ENCODE results near the gene CCND3.

The CCND3 gene

DNA sequence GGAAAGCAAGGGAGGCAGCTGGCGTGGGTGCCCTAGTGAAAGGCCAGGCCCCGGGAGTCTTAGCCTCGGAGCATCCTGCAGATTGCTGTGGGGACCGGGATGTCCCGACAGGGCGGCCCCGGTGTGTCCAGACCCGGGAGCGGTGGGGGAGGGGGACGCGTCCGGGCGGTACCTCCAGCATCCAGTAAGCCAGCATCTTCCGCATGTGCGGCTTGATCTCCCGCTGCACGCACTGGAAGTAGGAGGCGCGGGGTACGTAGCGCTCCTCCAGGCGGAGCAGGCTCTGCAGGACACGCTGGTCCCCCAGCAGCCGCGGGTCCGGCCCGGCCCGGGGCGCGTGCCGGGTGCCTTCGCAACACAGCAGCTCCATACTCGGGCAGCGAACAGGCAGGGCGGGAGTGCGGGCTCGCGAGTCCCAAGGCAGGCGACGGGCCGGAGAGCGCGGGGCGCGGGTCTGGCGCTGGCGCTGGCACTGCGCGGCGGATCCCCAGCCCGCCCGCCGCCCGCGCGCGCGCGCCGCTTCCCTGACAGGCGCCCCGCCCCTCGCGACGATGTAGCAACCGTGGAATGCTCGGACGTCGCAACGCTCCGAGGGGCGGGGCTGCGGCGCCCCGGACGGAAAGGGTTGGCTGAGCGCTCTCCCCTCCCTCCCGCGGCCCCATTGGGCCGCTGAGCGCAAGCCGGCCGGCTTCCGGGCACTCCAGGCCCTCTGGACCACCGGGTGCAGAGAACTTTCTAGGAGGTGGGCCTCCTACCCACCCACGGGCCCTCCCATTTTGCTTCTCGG, at the start of gene CCND3:
CCND3 (minus strand) TSS at position 529 of the 787 bp plus-strand sequence; CDS start at position 370, 159 bp downstream.
- DNase-seq = peak in 13 of 14 donors; percentile 42 to 90 (median 76)

DNA sequence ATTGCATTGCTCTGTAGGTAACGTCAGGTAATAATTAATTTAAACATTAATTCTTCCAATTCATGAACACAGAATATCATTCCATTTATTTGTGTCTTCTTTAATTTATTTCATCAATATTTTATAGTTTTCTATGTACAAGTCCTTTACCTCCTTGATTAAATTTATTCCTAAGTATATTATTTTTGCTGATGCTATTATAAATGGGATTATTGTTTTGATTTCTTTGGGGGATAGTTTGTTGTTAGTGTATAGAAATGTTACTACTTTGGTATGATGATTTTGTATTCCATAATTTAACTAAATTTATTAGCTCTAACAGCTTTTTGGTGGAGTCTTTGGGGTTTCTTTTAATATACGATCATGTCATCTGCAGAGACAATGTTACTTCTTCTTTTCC, 44.7 kb upstream of the CCND3 start:
- DNase-seq = no peak

DNA sequence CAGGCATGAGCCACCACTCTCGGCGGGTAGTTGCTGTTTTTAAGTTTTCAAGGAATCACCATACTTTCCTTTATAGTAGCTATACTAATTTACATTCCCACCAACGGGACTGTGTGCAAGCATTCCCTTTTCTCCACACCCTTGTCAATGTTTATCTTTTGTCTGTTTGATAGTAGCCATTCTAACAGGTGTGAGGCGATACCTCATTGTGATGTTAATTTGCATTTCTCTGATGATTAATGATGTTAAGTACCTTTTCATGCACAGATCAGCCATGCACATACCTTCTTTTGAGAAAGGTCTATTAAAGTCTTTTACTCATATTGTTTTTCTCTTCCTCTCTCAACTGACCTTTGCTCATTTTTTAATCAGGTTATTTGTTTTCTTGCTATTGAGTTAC, 43.0 kb upstream of the CCND3 start:
- DNase-seq = no peak

DNA sequence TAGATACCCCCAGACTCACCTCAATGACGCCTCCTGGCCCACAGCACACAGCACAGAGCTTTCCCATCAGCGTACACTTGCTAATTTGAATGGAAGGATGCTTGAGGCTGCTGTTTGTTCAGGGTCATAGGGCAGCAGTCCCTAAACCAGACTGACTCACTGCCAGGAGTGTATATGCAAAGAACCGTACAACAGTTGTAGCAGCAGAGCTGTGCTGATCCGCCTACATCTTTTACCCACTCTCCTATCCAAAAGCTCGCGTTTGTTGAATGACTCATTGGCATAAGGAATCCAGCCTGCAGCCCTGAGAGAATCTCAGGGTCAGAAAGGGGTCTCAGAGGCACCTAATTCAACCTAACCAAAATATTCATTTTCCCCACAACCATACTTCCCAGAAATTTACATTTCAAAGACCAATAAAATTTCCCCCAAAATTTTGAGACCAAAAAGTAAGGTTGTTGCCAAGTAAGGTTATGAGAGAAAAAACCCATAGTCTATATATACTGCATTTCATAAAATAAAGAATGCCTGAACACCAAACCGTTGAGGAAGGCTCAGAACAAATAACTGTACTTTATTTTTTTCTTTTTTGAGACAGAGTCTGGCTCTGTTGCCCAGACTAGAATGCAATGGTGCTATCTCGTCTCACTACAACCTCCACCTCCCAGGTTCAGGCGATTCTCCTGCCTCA, 35.3 kb upstream of the CCND3 start:
- DNase-seq = no peak

DNA sequence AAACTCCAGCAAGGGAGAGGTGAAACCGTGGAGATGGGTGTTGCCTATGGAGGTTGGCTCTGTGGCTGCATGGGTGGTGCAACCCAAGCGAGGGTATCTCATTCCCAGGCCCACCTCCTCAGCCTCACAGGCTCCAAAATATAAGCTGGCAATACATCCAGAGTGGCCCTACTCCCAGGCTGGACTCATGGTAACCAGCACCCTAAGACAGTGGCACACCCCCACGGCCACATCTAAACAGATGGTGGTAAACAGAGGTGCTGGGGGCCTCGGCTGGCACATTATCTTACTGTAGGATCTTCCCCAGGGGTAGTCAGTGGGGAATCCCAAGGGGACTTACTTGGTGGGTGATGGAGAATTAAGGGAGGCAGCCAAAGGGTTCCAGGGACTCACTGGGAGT, 33.7 kb upstream of the CCND3 start:
- no peak for DNase-seq

DNA sequence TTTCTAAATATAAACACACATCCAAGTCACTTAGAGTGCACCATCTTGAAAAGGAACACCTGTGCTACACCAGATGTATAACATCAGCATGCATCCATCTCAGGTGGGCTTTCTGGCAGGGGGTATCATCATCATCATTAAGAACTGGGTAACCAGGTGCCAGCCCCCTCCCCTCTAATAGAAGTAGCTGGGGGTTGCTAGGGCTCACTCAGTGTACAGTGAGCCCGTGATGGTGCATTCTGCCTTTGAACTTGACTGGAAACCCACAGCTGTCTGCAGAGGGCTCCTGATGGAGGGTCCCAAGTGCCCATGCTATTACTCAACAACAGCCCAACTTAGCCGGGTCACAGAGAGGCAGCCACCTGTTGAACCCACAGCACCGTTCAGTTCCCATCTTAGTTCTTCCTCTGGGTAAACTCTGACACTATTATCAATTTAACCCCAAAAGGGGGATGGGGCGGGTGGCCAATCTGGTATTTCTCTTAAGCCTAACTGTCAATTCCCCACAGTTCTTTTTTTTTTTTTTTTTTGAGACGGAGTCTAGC, 32.7 kb upstream of the CCND3 start:
- DNase-seq = no peak

DNA sequence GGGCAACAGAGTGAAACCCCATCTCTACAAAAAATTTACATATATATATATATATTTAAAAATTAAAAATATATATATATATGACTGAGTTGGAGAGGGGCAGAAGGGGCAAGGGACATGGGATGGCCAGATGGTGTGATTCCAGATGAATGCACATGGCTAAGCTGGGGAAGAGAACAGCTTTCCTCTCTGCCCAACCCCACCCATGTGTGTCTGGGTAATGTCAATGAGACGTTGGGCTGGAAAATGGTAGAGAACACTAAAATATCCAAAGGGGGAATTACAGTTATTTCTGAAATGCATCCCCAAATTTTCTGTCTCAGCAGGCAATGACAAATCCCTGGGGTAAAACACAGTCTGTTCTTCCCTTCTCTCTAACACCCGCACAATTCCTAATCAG, 31.2 kb upstream of the CCND3 start:
- DNase-seq = no peak

DNA sequence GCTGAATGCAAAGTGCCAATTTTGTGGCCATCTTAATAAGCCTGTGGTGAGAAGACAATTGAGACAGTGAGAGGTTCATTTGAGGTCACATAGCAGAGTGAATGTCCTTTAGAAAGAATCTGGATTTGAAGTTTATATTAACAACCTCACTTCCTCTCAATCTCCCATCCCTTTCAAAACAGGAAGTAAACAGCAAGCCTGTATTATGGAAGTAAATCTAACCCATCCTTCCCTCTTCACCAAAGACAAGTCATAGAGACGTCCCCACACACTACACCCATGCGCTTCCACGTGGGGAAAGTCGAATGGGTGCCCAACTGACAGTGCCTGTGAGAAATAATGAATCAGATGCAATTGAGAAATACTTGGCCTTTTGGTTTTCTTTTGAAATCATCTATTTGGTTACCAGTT, 28.8 kb upstream of the CCND3 start:
- DNase-seq = peak in 1 of 14 donors; percentile 10

DNA sequence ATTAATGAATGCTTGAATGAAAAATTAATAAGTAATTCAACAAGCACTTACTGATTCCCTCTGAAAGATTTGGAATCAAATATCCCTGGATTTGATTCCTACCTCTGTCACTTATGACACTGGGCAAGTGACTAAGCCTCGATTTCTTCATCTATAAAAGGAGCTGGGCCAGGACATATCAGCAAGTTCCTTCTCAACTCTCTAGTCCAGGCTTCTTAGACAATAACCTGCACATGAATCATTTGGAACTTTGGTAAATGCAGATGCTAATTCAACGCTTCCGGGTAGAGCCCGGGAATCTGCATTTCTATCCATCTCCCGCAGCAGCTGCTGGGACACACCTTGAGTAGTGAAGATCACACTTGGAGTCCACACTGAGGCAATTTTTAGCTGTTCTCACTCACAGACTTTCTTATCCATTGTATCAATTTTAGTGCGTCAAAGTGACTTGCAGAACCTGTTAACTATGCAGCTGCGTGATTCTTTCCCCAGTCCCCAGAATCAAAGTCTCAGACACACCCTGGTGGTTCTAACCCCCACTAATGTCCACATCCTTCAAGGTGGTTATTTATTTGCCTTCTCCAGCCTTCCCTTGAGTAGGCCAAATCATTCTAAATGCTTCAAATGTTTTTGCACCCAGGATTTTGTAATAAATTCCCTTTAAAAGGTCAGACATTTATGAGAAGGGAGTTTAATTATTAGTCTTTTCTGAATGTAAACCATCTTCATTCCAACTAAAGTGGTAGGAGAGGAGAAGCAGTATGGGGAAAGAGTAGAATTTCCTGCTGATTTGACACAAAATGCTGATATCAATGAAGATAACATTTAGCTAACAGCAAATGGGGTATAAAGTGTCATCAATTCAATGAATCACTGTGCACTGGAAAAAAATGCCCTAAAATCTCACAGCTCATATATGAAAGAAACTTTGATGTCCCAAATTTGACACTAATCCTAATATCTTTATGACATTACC, 26.0 kb upstream of the CCND3 start:
- no peak for DNase-seq

DNA sequence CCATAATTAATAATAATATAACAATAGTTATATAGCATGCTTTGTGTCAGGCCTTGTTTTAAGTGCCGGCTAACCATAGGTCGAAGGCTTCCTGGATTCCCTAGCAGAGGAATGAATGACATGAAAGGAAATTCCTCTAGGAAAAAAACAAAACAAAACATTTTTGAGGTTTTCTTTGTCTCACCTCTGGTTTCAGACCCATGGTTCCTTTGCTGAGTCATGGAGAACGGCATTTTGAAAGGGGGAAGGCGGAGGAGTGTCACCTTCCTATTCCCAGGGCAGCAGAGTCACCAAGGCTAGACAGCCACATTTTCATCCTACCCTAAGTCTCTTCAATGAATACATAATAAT, 25.3 kb upstream of the CCND3 start:
- no peak for DNase-seq

DNA sequence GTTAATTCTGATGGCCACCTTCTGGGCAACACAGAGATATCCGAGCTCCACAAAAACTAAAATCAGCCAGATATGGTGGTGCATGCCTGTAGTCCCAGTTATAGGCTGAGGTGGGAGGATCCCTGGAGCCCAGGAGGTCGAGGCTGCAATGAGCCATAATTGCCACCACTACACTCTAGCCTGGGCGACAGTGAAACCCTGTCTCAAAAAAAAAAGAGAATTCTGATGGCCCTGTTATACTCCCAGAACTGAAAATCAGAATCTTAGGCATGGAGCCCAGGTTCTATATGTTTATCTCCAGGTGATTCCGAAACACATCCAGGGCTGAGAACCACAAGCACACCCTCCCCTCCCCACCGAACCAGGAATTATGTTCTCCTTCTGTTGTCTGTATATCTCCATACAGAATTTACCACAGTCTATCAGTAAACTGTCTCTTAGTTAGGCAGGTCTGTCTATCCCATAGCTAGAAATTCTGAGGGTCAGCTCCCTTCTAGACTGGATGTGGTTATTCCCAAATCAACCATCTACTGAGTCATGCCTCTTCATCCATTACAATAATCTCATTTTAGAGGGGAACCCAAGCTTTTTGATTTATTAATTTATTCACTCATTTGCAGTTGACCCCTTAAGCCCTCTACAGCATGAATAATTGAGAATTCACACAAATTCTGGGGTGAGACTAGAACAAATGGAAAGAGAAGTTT, 24.8 kb upstream of the CCND3 start:
- DNase-seq = no peak

DNA sequence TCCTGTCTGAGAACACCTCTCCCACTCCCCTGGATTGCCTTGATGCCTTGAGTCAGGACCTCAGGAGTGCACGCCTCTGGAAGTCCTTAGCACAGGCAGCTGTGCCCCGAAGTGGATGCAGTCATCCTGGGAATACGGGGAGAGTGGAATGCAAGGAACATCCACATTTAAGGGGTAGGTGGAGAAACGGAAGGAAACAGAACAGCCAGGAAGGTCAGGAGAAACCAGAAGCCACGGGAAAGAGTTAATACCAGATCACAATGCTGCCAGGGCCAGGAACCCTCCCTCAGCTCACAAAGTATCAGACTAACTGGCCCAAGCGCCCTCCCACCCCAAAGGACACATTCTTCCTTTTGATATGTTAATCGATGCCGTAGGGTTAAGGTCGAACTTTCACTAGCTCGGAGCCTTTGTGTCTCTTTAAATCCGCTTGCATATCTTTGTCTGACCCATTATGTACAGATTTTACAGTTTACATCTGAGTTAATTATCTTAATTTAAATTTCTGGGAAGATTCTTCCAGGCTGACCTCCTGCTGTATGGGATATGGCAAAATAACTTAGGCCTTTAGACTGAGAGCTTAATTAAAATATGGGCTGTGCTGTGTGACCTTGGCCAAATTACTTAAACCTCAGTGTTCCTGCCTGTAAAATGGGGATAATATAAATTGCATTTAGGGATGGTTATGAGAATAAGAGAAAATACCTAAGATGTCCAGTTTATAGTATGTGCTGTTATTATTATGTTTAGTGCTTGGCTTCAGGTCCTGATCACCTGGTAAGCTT, 24.0 kb upstream of the CCND3 start:
- no peak for DNase-seq

DNA sequence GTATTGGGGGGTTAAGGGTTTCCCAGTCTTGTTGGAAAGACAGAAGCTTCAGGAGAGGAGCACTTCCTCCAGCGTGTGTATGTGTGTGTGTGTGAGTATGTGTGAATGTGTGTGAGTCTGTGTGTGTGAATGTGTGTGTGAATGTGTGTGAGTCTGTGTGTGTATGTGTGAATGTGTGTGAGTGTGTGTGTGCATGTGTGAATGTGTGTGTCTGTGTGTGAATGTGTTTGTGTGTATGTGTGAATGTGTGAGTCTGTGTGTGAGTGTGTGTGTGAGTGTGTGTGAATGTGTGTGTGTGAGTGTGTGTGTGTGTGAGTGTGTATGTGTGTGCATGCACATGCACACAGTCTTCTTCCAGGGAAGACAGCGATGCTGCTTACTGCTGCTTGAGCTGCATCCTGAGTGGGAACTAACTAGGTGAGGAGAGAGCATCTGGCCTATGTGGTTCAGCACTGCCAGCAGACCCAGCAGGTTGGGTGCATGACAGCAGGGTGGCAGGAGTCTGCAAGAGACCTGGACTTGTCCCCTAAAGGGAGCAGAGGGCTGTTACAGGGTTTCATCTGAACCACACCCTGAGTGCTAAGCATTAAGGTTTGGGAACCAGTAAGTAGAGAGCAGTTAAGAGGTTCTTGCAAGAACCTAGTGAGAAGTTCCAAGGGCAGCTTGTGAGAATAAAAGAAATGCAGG, 22.7 kb upstream of the CCND3 start:
- DNase-seq = no peak

DNA sequence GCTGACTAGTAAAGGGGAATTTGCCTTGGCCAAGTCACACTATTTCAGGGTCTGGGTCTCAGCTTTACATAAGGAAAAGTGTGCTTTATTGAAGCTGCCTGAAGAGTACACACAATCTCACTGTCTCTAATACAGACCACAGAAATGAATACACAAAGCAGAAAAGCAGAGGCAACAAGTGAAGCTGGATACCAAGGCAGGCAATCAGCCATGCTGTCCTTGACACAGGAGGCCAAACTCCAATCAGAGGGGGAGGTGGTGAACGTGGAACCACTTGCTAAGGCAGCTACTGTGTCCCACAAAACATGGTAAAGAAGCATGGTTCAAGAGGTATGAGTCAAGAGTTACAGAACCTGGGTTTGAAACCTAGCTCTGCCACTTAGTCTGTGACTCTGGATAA, 21.8 kb upstream of the CCND3 start:
- no peak for DNase-seq

DNA sequence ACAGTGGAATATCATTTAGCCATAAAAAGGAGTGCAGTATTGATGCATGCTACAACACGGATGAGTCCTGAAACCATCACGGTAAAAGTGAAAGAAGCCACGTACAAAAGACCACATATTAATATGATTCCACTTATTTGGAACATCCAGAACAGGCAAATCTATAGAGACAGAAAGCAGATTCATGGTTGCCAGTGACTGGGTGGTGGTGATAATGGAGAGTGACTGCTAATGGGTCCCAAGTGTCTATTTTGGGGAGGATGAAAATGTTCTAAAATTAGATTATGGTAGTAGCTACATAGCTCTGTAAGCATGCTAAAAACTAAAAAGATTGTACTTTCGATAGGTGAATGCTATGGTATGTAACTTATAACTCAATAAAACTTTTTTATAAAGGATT, 18.4 kb upstream of the CCND3 start:
- no peak for DNase-seq

DNA sequence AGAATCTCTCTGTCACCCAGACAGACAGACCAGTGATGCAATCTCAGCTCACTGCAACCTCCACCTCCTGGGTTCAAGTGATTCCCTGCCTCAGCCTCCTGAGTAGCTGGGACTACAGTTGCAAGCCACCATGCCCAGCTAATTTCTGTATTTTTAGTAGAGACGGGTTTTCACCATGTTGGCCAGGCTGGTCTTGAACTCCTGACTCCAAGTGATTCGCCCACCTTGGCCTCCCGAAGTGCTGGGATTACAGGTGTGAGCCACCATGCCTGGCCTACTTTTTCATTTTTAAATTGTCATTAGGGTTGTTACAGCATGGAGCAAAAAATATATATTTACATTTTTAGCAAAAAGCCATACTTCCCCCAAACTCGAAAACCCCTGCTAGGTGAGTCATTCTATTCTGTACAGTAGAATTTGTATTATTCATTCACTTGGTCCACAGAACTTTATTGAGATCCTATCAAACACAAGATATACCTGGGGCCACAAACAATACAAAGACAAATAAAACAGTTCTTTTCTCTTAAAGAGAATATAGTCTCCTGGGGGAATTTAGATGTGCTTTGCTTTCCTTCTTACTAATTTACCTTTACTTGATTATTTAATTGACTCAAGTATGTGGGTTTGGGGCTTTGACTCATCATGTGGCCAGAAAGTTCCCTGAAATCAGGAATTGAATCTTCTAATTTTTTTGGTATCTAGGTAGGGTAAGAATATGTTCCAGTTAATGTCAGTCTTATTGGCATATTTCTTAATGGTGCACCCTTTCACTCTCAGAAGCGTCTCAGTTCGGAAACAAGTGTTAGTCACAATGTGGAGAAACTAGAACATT, 16.6 kb upstream of the CCND3 start:
- DNase-seq = no peak

DNA sequence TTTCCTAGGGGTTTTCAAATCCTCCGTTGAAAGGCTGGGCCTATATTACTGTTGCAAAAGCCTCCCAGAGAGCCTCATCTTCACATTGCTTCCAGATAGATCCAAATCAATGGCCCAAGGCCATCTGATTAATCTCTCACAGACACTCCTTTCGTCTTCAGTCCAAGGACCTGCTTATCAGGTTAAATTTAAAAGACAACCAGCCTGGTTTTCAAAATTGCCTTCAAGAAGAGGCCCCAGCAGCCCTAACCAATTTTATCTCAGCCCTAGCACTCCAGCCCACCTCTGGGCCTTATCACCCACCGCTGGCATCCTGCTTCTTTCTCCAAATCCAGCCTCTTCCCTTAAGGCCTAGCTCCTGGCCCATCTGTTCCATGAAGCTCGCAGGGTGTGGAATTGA, 15.5 kb upstream of the CCND3 start:
- no peak for DNase-seq

DNA sequence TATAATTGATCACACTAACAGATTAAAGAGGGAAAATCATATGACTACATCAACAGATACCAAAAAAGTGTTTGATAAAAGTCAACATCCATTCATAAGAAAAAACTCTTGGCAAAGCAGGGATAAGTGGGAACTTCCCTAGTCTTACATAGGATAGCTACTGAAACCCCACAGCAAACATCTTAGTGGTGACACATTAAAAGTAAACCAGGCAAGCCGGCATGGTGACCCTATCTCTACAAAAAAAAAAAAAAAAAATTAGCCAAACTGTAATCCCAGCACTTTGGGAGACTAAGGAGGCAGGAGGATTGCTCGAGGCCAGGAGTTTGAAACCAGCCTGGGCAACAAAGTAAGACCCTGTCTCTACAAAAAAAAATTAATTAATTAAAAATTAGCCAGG, 13.8 kb upstream of the CCND3 start:
- DNase-seq = no peak

DNA sequence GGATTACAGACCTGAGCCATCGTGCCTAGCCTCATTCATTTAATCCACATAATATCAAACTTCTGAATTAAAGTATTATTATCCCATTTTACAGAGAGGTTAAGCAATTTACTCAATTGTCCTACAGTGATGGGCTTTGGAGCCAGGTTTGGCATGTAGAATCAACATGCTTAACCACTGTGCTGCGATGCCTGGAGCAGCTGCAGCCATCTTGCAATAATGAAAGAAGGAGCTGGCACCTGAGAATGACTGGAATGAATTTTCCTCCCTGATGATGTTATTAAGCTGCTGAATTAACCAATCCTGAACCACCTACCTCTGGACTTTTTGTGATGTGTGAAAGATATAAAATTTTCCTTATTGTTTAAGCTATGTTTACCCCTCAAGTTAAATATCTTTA, 13.1 kb upstream of the CCND3 start:
- DNase-seq = no peak

Data from C1 segment of cervical spinal cord (tissue), 14 donors.